GM10266 (cell line): ENCODE data around the gene RASSF4.

Experiments
- DNase-seq: peaks from one replicate; pipeline ENCODE4 v3.0.0; 2012; ENCODE audit errors: extremely low spot score
- TF ChIP-seq, protein P1 (sequence below): IDR thresholded peaks from 2 replicates; pipeline ENCODE4 v1.5.1; 2012; ENCODE audit warnings: mild to moderate bottlenecking, low read depth; ENCODE audit not compliant: control insufficient read depth, insufficient read depth; ENCODE audit errors: missing control alignments

Gene RASSF4

DNA sequence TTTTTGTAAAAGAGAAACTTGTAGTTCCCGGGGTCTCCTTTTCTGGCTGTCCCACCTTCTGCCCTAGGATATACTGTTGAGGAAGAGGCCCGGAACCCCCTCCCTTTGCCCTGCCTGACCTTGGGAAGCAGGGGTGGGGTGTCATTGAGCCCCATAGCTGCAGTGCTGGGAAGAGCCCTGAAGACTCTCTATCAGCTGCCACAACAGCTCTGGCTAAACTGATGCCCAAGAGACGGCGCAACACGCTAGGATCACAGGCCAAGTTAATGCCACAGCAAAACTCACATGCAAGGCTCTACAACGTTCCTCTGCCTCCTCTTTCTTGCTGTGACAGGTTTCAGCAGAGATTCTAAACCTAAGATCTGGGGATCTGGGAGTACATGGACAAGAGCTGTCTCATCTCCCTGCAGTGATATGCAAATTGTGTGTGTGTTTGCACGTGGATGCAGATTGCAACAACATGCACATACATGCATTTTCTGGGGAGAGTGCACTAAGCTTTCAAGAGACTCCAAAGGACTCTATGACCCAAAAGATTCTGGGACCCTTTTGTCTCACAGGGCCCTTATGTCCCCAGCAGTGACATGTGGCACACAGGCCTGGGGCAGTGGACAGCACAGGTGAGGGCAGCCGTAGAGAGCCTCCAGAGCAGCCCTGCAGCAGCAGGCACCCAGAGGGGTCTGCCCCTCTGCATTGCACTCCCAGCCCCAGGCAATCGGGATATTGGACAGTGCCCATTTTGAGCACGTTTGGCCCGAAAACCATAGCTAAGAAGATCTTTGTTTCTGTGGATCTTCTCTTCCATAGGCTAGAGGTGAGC is 2.5 kb downstream of the RASSF4 start:
- no peak for DNase-seq

DNA sequence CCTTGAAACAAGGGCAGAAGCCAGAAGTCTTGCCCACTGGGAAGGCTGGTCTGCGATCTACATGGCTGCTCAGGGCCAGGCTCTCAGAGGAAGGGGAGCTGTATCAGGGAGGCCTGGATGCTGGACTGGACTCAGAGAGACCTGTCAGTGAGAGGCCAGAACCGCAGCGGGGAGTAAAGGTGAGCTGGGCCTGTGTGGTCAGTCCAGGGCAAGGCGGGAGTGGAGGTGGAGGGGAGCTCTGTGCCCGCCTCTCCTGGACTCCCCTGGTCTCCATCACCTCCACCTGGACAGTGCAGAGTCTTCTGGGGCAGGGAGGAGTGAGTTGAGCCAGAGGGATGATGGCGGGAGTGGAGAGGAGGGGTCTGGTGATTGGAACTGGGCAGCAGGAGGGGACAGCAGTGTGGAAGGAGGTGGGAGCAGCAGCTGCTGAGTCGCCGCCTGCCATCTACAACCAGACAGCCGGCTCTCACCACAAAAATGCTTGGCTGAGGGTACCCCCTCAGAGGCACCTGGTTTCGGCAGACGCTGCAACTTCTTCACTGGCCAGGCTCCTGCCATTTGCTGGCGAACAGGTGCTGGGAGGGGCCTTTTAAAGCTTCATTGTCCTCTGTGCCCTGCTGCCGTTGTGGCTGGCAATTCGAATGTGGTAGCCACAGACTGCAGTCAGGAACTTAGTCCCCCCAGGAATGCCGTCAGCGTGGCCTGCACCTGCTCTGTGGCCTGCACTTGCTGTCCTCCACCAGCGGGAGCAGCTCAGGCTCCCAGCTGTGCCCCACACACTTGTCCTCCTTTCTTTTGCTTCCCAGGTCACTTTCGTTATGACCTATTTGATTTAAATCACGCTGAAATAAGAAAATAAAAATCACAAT is 3.5 kb downstream of the RASSF4 start:
- TF ChIP-seq, protein P1, sequence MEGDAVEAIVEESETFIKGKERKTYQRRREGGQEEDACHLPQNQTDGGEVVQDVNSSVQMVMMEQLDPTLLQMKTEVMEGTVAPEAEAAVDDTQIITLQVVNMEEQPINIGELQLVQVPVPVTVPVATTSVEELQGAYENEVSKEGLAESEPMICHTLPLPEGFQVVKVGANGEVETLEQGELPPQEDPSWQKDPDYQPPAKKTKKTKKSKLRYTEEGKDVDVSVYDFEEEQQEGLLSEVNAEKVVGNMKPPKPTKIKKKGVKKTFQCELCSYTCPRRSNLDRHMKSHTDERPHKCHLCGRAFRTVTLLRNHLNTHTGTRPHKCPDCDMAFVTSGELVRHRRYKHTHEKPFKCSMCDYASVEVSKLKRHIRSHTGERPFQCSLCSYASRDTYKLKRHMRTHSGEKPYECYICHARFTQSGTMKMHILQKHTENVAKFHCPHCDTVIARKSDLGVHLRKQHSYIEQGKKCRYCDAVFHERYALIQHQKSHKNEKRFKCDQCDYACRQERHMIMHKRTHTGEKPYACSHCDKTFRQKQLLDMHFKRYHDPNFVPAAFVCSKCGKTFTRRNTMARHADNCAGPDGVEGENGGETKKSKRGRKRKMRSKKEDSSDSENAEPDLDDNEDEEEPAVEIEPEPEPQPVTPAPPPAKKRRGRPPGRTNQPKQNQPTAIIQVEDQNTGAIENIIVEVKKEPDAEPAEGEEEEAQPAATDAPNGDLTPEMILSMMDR, result peak; percentile 30
- no peak for DNase-seq

More for the DNA sequence above, 2.5 kb downstream of the RASSF4 start:
- TF ChIP-seq, protein P1, result no peak

GRCh38 chr10:44963772-44964633 is 4.4 kb downstream of the RASSF4 start:
- no peak for DNase-seq
- TF ChIP-seq, protein P1, result no peak

DNA sequence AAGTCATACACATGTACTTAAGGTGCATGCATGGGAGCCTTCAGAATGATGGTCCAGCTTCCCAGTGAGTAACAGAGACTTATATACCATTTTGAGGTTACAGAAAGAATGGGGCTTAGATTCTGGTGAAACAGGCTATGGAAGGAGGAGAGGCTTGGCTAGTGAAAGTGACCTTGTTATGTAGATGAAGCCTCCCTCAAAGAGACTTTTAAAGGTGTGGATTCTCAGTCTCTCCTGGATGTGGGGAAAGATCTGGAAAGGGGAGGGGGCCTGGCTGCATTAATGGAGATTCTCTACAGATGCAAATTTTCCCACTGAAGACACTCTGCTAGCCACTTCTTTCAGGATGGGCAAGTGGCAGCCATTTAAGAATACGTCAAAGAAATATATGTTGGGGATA is 5.5 kb downstream of the RASSF4 start:
- TF ChIP-seq, protein P1, result no peak

GRCh38 chr10:44965651-44966097 is 6.1 kb downstream of the RASSF4 start:
- no peak for DNase-seq
- TF ChIP-seq, protein P1, result no peak

More for the DNA sequence above, 5.5 kb downstream of the RASSF4 start:
- DNase-seq, result no peak

GRCh38 chr10:44966129-44966815 is 6.7 kb downstream of the RASSF4 start:
- DNase-seq, result no peak
- TF ChIP-seq, protein P1, result no peak
